Endodermal cell (in vitro differentiated cells): ENCODE measurements around the gene CD27. TPM values are rescaled to one million over a fixed set of nuclear protein-coding genes. Genes with fewer than 3 reads are reported as not detected.
"Not testable (repeated sequence)": the region's sequence is repeated elsewhere in the genome, so short reads cannot be mapped to it uniquely, and the experiment has no call there.

Experiments
- DNase-seq: peaks from one replicate; pipeline ENCODE4 v3.0.0-alpha.2; 2017
- H3K27ac ChIP-seq: 2 replicates; pipeline ENCODE4 v1.5.1; 2013; ENCODE audit warnings: mild to moderate bottlenecking, low read depth, low read length, moderate library complexity
- H3K27me3 ChIP-seq: 2 replicates; pipeline ENCODE4 v1.6.1; 2013; ENCODE audit warnings: mild to moderate bottlenecking, low read length, moderate library complexity; ENCODE audit not compliant: insufficient read depth, control insufficient read depth, poor library complexity, severe bottlenecking
- H3K36me3 ChIP-seq: 2 replicates; pipeline ENCODE4 v1.7.0; 2013; ENCODE audit warnings: mild to moderate bottlenecking, low read length, moderate library complexity; ENCODE audit not compliant: control insufficient read depth, insufficient read depth
- H3K4me1 ChIP-seq: one replicate; pipeline ENCODE4 v1.7.0; 2013; ENCODE audit warnings: low read length; ENCODE audit not compliant: control insufficient read depth, insufficient read depth
- H3K4me3 ChIP-seq: 2 replicates; pipeline ENCODE4 v1.5.1; 2013; ENCODE audit warnings: mild to moderate bottlenecking, low read length, moderate library complexity
- H3K9ac ChIP-seq: 2 replicates; pipeline ENCODE4 v1.6.1; 2013; ENCODE audit warnings: mild to moderate bottlenecking, low read length, moderate library complexity; ENCODE audit not compliant: poor library complexity, severe bottlenecking; ENCODE audit errors: extremely low read depth
- H3K9me3 ChIP-seq: 2 replicates; pipeline ENCODE4 v1.6.1; 2013; ENCODE audit warnings: mild to moderate bottlenecking, low read length, moderate library complexity; ENCODE audit not compliant: control insufficient read depth
- H3K27ac Mint-ChIP-seq: 2 replicates; pipeline ENCODE4 v1.8.0; 2020; ENCODE audit warnings: mixed read lengths
- H3K27me3 Mint-ChIP-seq: 2 replicates; pipeline ENCODE4 v1.8.0; 2021; ENCODE audit warnings: mild to moderate bottlenecking, mixed read lengths; ENCODE audit not compliant: insufficient read depth
- H3K36me3 Mint-ChIP-seq: 2 replicates; pipeline ENCODE4 v1.8.0; 2020; ENCODE audit warnings: low read depth, mixed read lengths
- H3K4me1 Mint-ChIP-seq: 2 replicates; pipeline ENCODE4 v1.8.0; 2020; ENCODE audit warnings: mixed read lengths
- H3K4me3 Mint-ChIP-seq: 2 replicates; pipeline ENCODE4 v1.8.0; 2020; ENCODE audit warnings: mild to moderate bottlenecking, moderate library complexity, mixed read lengths
- H3K9me3 Mint-ChIP-seq: 2 replicates; pipeline ENCODE4 v1.8.0; 2020; ENCODE audit warnings: mild to moderate bottlenecking, mixed read lengths
- WGBS, 2 experiments: methylation state at CpG; one replicate each; pipeline versions ENCODE4 v1.1.5 to v1.1.7; 2013; ENCODE audit warnings: missing lambda C conversion rate in 2 of 2, mixed read lengths in 1 of 2; ENCODE audit not compliant: insufficient coverage in 1 of 2, insufficient read length in 1 of 2; 5-methylcytosine and 5-hydroxymethylcytosine counted together
- total RNA-seq, 2 donors: library from RNA; stranded (reverse); fragmentation: NEBNext Ultra II Directional in 1 of 2; extraction: Animal tissue kit (Norgen Biotek cat#: 25700) in 1 of 2; gene quantifications; 2 replicates in 1 of 2; 3 replicates in 1 of 2; pipeline ENCODE4 v1.2.1, GENCODE V29; 2021
- TF ChIP-seq, protein P1 (sequence below): fragments of 200-600 bp; sonication (generic); conservative IDR thresholded peaks from 2 replicates; pipeline ENCODE4 v1.5.0; 2021; ENCODE audit warnings: antibody characterized with exemption, mild to moderate bottlenecking

CD27 gene
- total RNA-seq, 2 donors from 2014 or later: 0.44 TPM; not detected in 1

DNA sequence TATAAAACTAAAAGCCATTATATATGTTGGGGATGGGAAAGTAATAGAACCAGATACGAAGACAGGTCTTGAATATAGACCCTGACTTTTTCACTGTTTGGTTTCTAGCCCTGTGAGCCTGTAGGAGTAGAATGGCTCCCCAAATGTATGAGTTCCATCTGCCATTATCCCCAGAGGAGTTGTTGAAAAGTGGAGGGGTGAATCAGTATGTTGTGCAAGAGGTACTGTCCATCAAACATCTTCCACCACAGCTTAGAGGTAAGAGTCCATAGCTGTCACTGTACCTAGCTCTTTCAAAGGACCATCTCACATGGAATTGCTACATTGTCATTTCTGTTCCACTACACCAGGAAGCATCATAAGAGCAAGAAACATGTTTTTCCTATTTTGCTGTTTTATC, 50.2 kb downstream of the CD27 start:
- TF ChIP-seq, protein P1, sequence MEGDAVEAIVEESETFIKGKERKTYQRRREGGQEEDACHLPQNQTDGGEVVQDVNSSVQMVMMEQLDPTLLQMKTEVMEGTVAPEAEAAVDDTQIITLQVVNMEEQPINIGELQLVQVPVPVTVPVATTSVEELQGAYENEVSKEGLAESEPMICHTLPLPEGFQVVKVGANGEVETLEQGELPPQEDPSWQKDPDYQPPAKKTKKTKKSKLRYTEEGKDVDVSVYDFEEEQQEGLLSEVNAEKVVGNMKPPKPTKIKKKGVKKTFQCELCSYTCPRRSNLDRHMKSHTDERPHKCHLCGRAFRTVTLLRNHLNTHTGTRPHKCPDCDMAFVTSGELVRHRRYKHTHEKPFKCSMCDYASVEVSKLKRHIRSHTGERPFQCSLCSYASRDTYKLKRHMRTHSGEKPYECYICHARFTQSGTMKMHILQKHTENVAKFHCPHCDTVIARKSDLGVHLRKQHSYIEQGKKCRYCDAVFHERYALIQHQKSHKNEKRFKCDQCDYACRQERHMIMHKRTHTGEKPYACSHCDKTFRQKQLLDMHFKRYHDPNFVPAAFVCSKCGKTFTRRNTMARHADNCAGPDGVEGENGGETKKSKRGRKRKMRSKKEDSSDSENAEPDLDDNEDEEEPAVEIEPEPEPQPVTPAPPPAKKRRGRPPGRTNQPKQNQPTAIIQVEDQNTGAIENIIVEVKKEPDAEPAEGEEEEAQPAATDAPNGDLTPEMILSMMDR: no peak
- Mint-ChIP-seq H3K4me3 (peak overlapping the region; percentile 83), H3K36me3 (peaks cover 54% of the 10 kb centered on the region), H3K9me3 (no peaks in the 10 kb centered on the region), H3K27ac (no peak overlapping the region), H3K27me3 (no peaks in the 10 kb centered on the region), H3K4me1 (peaks cover 23% of the 10 kb centered on the region)
- Histone ChIP-seq H3K4me3 (peak overlapping the region; percentile 94), H3K27me3 (no peaks in the 10 kb centered on the region), H3K36me3 (peaks cover 56% of the 10 kb centered on the region), H3K9ac (peak overlapping the region; percentile 81), H3K9me3 (no peaks in the 10 kb centered on the region), H3K27ac (no peak overlapping the region), H3K4me1 (peaks cover 5% of the 10 kb centered on the region)
- DNase-seq: no peak
- 87 to 100% methylated on average over 1 of the region's 1 CpG for WGBS, 2 experiments

DNA sequence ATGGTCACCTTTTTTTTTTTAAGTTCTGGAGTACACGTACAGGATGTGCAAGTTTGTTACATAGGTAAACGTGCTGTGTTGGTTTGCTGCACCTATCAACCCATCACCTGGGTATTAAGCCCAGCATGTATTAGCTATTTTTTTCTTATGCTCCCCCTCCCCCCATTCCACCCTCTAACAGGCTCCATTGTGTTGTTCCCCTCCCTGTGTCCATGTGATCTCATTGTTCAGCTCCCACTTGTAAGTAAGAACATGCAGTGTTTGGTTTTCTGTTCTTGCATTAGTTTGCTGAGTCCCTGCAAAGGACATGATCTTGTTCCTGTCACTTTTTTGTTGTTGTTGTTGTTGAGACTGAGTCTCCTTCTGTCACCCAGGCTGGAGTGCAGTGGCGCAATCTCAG, 52.5 kb downstream of the CD27 start:
- WGBS, 2 experiments: 92 to 100% methylated on average over 1 to 2 of the region's 3 CpGs
- H3K4me1 ChIP-seq, H3K9me3 Mint-ChIP-seq, DNase-seq, H3K27me3 ChIP-seq, H3K27ac ChIP-seq, H3K4me3 ChIP-seq, H3K9ac ChIP-seq, H3K27me3 Mint-ChIP-seq, H3K9me3 ChIP-seq: not testable (repeated sequence)
- Mint-ChIP-seq H3K4me1 (peaks cover 20% of the 10 kb centered on the region), H3K4me3 (peak overlapping the region; percentile 4), H3K36me3 (peaks cover 40% of the 10 kb centered on the region), H3K27ac (peak overlapping the region; percentile 82)
- H3K36me3 ChIP-seq: peaks cover 60% of the 10 kb centered on the region

DNA sequence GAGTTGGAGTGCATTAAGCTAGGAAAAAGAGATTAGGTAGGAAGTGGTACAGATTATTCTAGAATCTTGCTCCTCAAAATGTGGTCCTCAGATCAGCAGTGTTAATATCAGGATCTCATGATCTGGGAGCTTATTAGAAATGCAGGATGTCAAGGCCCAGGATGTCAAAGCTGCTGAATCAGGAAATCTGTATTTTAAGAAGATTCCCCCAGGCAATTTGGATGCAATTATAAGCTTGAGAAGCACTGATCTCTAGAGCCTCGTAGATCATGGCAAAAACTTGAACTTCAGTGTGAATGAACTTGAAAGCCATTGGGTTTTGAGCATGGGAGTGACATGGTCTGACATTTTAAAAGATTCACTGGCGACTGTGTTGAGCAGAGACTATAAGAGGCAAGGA, 55.7 kb downstream of the CD27 start:
- Mint-ChIP-seq H3K27me3 (no peaks in the 10 kb centered on the region), H3K4me1 (peaks cover 4% of the 10 kb centered on the region), H3K4me3 (no peak overlapping the region), H3K36me3 (peaks cover 43% of the 10 kb centered on the region), H3K27ac (no peak overlapping the region), H3K9me3 (no peaks in the 10 kb centered on the region)
- H3K4me3 ChIP-seq: no peak overlapping the region
- H3K27ac ChIP-seq: no peak overlapping the region
- no peaks in the 10 kb centered on the region for H3K27me3 ChIP-seq
- TF ChIP-seq, protein P1: no peak
- peaks cover 5% of the 10 kb centered on the region for H3K4me1 ChIP-seq
- no peak overlapping the region for H3K9ac ChIP-seq
- DNase-seq: no peak
- WGBS, 2 experiments: 92 to 97% methylated on average over 2 of the region's 2 CpGs
- H3K36me3 ChIP-seq: peaks cover 71% of the 10 kb centered on the region
- no peaks in the 10 kb centered on the region for H3K9me3 ChIP-seq

Other genes starting within 250 kb of the CD27 start
- 10 to 100 TPM; 33.5 to 99.1 TPM for gene CD9, start 244.6 kb upstream of the CD27 start, total RNA-seq
- 10 to 100 TPM; 24.8 to 37.2 TPM for gene PLEKHG6, start 134.3 kb upstream of the CD27 start, total RNA-seq
- gene TNFRSF1A, start 102.9 kb upstream of the CD27 start, total RNA-seq: 10 to 100 TPM; 43.2 to 86.2 TPM
- gene SCNN1A, start 69.4 kb upstream of the CD27 start, total RNA-seq: 10 to 100 TPM; 32.1 to 87.7 TPM
- 1 to 10 TPM; 8.4 to 9.1 TPM for gene LTBR, start 60.8 kb upstream of the CD27 start, total RNA-seq
- gene TAPBPL, start 7.1 kb downstream of the CD27 start, total RNA-seq: 1 to 10 TPM in 1 of 2 donors, under 1 TPM in 1; 0.55 to 1.4 TPM
- gene VAMP1, start 25.7 kb downstream of the CD27 start, total RNA-seq: 10 to 100 TPM in 1 of 2 donors, 1 to 10 TPM in 1; 5.6 to 17.8 TPM
- gene MRPL51, start 48.3 kb downstream of the CD27 start, total RNA-seq: 100 to 1,000 TPM; 196 to 450 TPM
- gene NCAPD2, start 49.1 kb downstream of the CD27 start, total RNA-seq: 100 to 1,000 TPM in 1 of 2 donors, 10 to 100 TPM in 1; 90.3 to 150 TPM
- 1,000 to 10,000 TPM; 2,848 to 5,273 TPM for gene GAPDH, start 89.6 kb downstream of the CD27 start, total RNA-seq
- gene IFFO1, start 111.1 kb downstream of the CD27 start, total RNA-seq: 10 to 100 TPM; 10.9 to 30.7 TPM
- gene NOP2, start 123.3 kb downstream of the CD27 start, total RNA-seq: 100 to 1,000 TPM in 1 of 2 donors, 10 to 100 TPM in 1; 51.6 to 135 TPM
- 100 to 1,000 TPM; 276 to 385 TPM for gene CHD4, start 162.4 kb downstream of the CD27 start, total RNA-seq
- gene LPAR5, start 191.0 kb downstream of the CD27 start, total RNA-seq: under 1 TPM; 0.24 to 0.73 TPM
- gene ACRBP, start 202.5 kb downstream of the CD27 start, total RNA-seq: 1 to 10 TPM; 1.9 to 3.9 TPM
- gene ING4, start 218.2 kb downstream of the CD27 start, total RNA-seq: 10 to 100 TPM; 30.5 to 60.3 TPM
- gene ZNF384, start 244.4 kb downstream of the CD27 start, total RNA-seq: 100 to 1,000 TPM in 1 of 2 donors, 10 to 100 TPM in 1; 74.4 to 146 TPM